BLaER1 treated with 17β-estradiol and CSF1 and Interleukin-3, amounts not matched to agents 10 nM and 100 nM (cell line): Measurements from ENCODE around the gene LLGL1.
"Not testable (repeated sequence)": the region's sequence is repeated elsewhere in the genome, so short reads cannot be mapped to it uniquely, and the experiment has no call there.

Source experiments
- H3K27ac ChIP-seq, 11 experiments: shearing (Covaris generic); formaldehyde crosslinking; 2 replicates each; pipeline ENCODE4 v1.8.1; 2022
- H3K27me3 ChIP-seq, 11 experiments: shearing (Covaris generic); formaldehyde crosslinking; 2 replicates each; pipeline ENCODE4 v1.8.1; 2022
- H3K36me3 ChIP-seq, 11 experiments: shearing (Covaris generic); formaldehyde crosslinking; 2 replicates each; pipeline ENCODE4 v1.8.1; 2022
- H3K4me1 ChIP-seq, 10 experiments: shearing (Covaris generic); formaldehyde crosslinking; 2 replicates each; pipeline ENCODE4 v1.8.1; 2022
- H3K4me2 ChIP-seq, 11 experiments: shearing (Covaris generic); formaldehyde crosslinking; 2 replicates each; pipeline ENCODE4 v1.8.1; 2022
- H3K4me3 ChIP-seq, 10 experiments: shearing (Covaris generic); formaldehyde crosslinking; 2 replicates each; pipeline ENCODE4 v1.8.1; 2022
- H3K9ac ChIP-seq, 11 experiments: shearing (Covaris generic); formaldehyde crosslinking; 2 replicates each; pipeline ENCODE4 v1.8.1; 2022
- H3K9me3 ChIP-seq, 11 experiments: shearing (Covaris generic); formaldehyde crosslinking; replicated peaks in 1 of 11; 2 replicates each; pipeline ENCODE4 v1.8.1; 2022
- H4K20me1 ChIP-seq, 11 experiments: shearing (Covaris generic); formaldehyde crosslinking; 2 replicates each; pipeline ENCODE4 v1.8.1; 2022
- Cebpa-rat ChIP-seq, 11 experiments: shearing (Covaris generic); IDR thresholded peaks; 2 replicates each; pipeline ENCODE4 v1.8.1; 2022

Gene LLGL1

GRCh38 chr17:18203308-18203707 is 22.1 kb upstream of the LLGL1 start:
- no peak overlapping the region for H3K27ac ChIP-seq
- no peaks in the 10 kb centered on the region for H3K27me3 ChIP-seq
- peaks cover 95 to 100% (median 100%) of the 10 kb centered on the region in 11 experiments for H4K20me1 ChIP-seq
- peaks cover 92 to 100% (median 99%) of the 10 kb centered on the region in 11 experiments for H3K36me3 ChIP-seq
- TF ChIP-seq Cebpa-rat (IDR thresholded peaks at IDR 0.05): no peak
- no peaks in the 10 kb centered on the region for H3K9me3 ChIP-seq
- H3K4me1 ChIP-seq: no peaks in the 10 kb centered on the region
- H3K4me2 ChIP-seq: no peak overlapping the region
- H3K4me3 ChIP-seq: no peak overlapping the region
- H3K9ac ChIP-seq: no peak overlapping the region

DNA sequence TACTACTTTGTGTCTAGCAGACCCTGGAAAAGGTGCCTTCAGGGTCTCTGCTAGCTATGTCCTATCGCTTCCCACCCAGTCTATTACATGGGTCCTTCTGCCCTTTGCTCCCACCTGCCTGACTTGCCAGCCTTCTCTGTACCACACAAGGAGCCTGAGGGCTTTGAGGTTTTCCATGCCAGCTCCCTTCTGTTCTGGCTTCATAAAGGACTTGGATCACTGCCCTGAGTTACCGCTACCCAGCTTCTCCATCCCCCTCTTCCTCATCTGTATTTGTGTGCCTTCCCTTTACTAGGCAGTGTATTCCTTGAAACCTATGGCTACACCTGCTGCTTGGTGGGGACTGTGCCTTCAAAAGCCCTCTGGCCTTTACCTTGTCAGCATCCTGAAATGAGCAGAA is 19.6 kb upstream of the LLGL1 start:
- Histone ChIP-seq H3K9me3 (no peaks in the 10 kb centered on the region), H3K9ac (peak overlapping the region in 1 of 11 experiments; percentile 8; a peak in 1 of 22 replicates), H3K4me2 (no peak overlapping the region), H3K27me3 (no peaks in the 10 kb centered on the region), H3K4me3 (no peak overlapping the region), H3K4me1 (no peaks in the 10 kb centered on the region), H3K36me3 (peaks cover 92 to 100% (median 99%) of the 10 kb centered on the region in 11 experiments), H4K20me1 (peaks cover 71 to 100% (median 94%) of the 10 kb centered on the region in 11 experiments), H3K27ac (no peak overlapping the region)
- no peak for TF ChIP-seq Cebpa-rat (IDR thresholded peaks at IDR 0.05)

GRCh38 chr17:18206962-18207361 is 18.5 kb upstream of the LLGL1 start:
- Histone ChIP-seq H3K36me3 (peaks cover 89 to 94% (median 92%) of the 10 kb centered on the region in 11 experiments), H3K9me3 (no peaks in the 10 kb centered on the region), H3K9ac (no peak overlapping the region), H3K4me1 (no peaks in the 10 kb centered on the region), H3K4me3 (no peak overlapping the region), H3K27ac (no peak overlapping the region), H3K4me2 (no peak overlapping the region), H4K20me1 (peaks cover 60 to 94% (median 83%) of the 10 kb centered on the region in 11 experiments), H3K27me3 (no peaks in the 10 kb centered on the region)
- no peak for TF ChIP-seq Cebpa-rat (IDR thresholded peaks at IDR 0.05)

GRCh38 chr17:18208092-18208491 is 17.3 kb upstream of the LLGL1 start:
- Histone ChIP-seq H4K20me1 (peaks cover 49 to 89% (median 72%) of the 10 kb centered on the region in 11 experiments), H3K9me3 (no peaks in the 10 kb centered on the region), H3K27ac (no peak overlapping the region), H3K9ac (no peak overlapping the region), H3K4me1 (no peaks in the 10 kb centered on the region), H3K36me3 (peaks cover 80 to 84% (median 81%) of the 10 kb centered on the region in 11 experiments), H3K27me3 (no peaks in the 10 kb centered on the region), H3K4me3 (no peak overlapping the region), H3K4me2 (no peak overlapping the region)
- no peak for TF ChIP-seq Cebpa-rat (IDR thresholded peaks at IDR 0.05)

GRCh38 chr17:18213666-18214270 is 11.7 kb upstream of the LLGL1 start:
- H3K36me3 ChIP-seq: peaks cover 23 to 27% (median 25%) of the 10 kb centered on the region in 11 experiments
- H3K9me3 ChIP-seq: no peaks in the 10 kb centered on the region
- H3K27ac ChIP-seq: no peak overlapping the region
- no peak overlapping the region for H3K9ac ChIP-seq
- no peak for TF ChIP-seq Cebpa-rat (IDR thresholded peaks at IDR 0.05)
- H3K27me3 ChIP-seq: no peaks in the 10 kb centered on the region
- peaks cover 0 to 33% (median 18%) of the 10 kb centered on the region in 11 experiments; a peak in 18 of 22 replicates for H4K20me1 ChIP-seq
- H3K4me2 ChIP-seq: no peak overlapping the region
- no peak overlapping the region for H3K4me3 ChIP-seq
- H3K4me1 ChIP-seq: no peaks in the 10 kb centered on the region; a peak in 1 of 20 replicates

GRCh38 chr17:18216906-18217305 is 8.5 kb upstream of the LLGL1 start:
- peaks cover 14 to 17% (median 15%) of the 10 kb centered on the region in 10 experiments for H3K4me1 ChIP-seq
- not testable (repeated sequence) for H3K4me3 ChIP-seq, H3K36me3 ChIP-seq, H4K20me1 ChIP-seq, H3K9ac ChIP-seq, H3K4me2 ChIP-seq, H3K9me3 ChIP-seq, H3K27ac ChIP-seq, H3K27me3 ChIP-seq

DNA sequence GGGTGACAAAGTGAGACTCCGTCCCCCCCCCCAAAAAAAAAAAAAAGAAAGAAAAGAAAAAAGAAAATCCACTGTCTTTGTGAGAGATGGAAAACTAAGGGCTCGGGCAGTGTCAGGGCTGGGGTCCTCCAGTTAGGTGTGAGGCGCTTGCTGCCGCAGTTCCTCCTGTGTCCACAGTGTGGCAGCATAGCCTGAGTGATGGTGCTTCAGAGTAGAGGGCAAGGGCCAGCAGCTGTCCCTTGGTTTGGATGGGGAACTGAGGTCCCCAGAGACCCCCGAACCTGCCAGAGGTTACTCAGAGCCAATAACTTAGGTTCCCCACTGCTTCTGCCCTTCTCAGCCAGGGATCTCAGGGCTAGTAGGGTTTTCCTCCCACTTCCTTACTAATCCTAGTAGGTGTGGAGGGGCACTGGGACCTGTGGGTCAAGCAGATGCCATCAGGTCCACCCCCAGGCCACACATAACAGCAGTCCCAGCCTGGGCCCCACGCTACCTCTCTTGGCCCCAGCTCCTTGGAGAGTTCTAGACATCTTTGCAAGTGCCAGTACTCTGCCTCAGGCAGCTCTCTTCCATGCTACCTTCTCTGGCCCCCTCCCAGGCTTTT is 7.9 kb upstream of the LLGL1 start:
- Histone ChIP-seq H3K36me3 (peaks cover 0 to under 1% (median 0%) of the 10 kb centered on the region in 11 experiments; a peak in 1 of 22 replicates), H3K27me3 (no peaks in the 10 kb centered on the region), H3K9ac (no peak overlapping the region), H4K20me1 (peaks cover 0 to 4% (median 0%) of the 10 kb centered on the region in 11 experiments; a peak in 3 of 22 replicates), H3K4me2 (no peak overlapping the region), H3K4me3 (no peak overlapping the region), H3K4me1 (peaks cover 14 to 17% (median 15%) of the 10 kb centered on the region in 10 experiments), H3K27ac (no peak overlapping the region), H3K9me3 (no peaks in the 10 kb centered on the region)
- TF ChIP-seq Cebpa-rat (IDR thresholded peaks at IDR 0.05): no peak

DNA sequence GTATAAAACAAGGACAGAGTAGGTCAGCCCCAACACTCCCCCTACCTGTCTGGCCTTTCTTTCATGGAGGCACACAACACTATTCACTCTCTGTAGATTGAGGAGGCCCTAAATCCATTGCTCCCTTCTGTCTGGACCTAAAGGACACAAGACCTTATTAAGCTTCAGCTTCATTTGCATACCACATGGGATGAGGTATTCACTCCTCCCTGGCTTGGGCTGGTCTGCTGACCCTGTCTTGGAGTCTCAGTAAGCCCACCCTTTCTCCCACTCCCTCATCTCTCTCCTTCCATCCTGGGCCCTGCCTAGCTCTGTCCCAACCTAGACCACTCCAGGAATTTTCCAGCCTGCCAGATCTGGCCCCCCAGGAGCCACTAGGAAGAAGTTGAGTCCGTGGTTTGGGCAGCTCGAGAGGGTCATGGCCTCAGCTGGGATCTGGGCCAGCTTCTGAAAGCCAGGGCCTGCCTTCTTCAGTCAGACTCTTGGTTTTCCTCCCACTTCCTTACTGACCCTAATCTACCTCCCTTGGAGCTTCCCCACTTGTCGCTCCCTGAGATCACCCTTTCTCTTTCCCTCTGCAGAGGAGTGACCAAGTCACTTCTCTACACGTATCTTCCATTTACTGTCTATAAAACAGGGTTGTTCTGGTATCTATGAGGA is 6.5 kb upstream of the LLGL1 start:
- no peaks in the 10 kb centered on the region for H3K27me3 ChIP-seq
- no peak for TF ChIP-seq Cebpa-rat (IDR thresholded peaks at IDR 0.05)
- no peaks in the 10 kb centered on the region for H3K9me3 ChIP-seq
- H3K4me3 ChIP-seq: no peak overlapping the region
- peaks cover 0 to 3% (median 0%) of the 10 kb centered on the region in 11 experiments; a peak in 2 of 22 replicates for H4K20me1 ChIP-seq
- H3K4me1 ChIP-seq: peaks cover 14 to 19% (median 16%) of the 10 kb centered on the region in 10 experiments
- H3K36me3 ChIP-seq: no peaks in the 10 kb centered on the region
- H3K27ac ChIP-seq: no peak overlapping the region
- 0 out of 22 replicates have a peak overlapping the region, but pooled peaks of 1 of the 11 experiments have one; percentile 24 for H3K9ac ChIP-seq
- peak overlapping the region in 1 of 11 experiments; percentile 2; a peak in 1 of 22 replicates for H3K4me2 ChIP-seq

DNA sequence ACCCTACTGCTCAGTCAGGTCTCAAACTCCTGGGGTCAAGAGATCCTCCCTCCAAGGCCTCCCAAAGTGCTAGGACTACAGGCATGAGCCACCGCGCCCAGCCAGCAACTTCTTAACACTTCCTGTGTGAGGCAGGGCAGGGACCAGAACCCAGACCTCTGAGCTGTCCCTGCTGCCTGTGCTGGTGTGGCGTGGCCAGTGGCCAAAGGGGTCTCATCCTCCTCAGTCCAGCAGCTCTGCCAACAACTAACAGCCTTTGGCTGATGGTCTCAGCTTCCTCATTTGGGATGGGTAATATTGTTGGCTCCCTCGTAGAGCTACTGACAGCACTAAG is 1.4 kb upstream of the LLGL1 start:
- Histone ChIP-seq H3K36me3 (no peaks in the 10 kb centered on the region), H3K9ac (no peak overlapping the region), H3K9me3 (no peaks in the 10 kb centered on the region), H4K20me1 (peaks cover 0 to 31% (median 27%) of the 10 kb centered on the region in 11 experiments; a peak in 20 of 22 replicates), H3K4me2 (peak overlapping the region in 6 of 11 experiments; percentile 77 to 96 (median 86); a peak in 7 of 22 replicates), H3K4me3 (no peak overlapping the region), H3K27me3 (no peaks in the 10 kb centered on the region), H3K4me1 (peaks cover 38 to 54% (median 44%) of the 10 kb centered on the region in 10 experiments), H3K27ac (peak overlapping the region in 2 of 11 experiments; percentile 7 to 68; a peak in 1 of 22 replicates)
- no peak for TF ChIP-seq Cebpa-rat (IDR thresholded peaks at IDR 0.05)
